CD14-positive monocyte (primary cell): ENCODE measurements around the gene MAP2K7. TPM values are rescaled to one million over a fixed set of nuclear protein-coding genes. Genes with fewer than 3 reads are reported as not detected.
A peak's percentile ranks its signal among the peaks of the same experiment; 100 is the strongest.

Source experiments
- DNase-seq, 3 donors: peaks; one replicate each; pipeline ENCODE4 v3.0.0-alpha.2; 2011 to 2022
- H2AFZ ChIP-seq: 2 replicates; pipeline ENCODE4 v1.6.0; 2012; ENCODE audit warnings: mild to moderate bottlenecking, low read depth, low read length, inconsistent platforms; ENCODE audit not compliant: insufficient read depth, poor library complexity, severe bottlenecking
- H3K27ac ChIP-seq, 2 donors: 1 replicate in 1 of 2; 2 replicates in 1 of 2; pipeline ENCODE4 v1.5.1; 2012 to 2013; ENCODE audit warnings: low read length in 2 of 2, control low read depth in 1 of 2, inconsistent platforms in 1 of 2, low read depth in 1 of 2, mild to moderate bottlenecking in 1 of 2
- H3K27me3 ChIP-seq, 2 donors: one replicate each; pipeline versions ENCODE4 v1.6.0 to v1.6.1; 2011 to 2013; ENCODE audit warnings: low read length in 2 of 2; ENCODE audit not compliant: control insufficient read depth in 2 of 2, insufficient read depth in 2 of 2
- H3K36me3 ChIP-seq, 2 donors: replicated peaks in 1 of 2; 1 replicate in 1 of 2; 2 replicates in 1 of 2; pipeline versions ENCODE4 v1.5.1 to v1.6.1; 2012 to 2013; ENCODE audit warnings: low read length in 2 of 2, control low read depth in 1 of 2, inconsistent platforms in 1 of 2, mild to moderate bottlenecking in 1 of 2; ENCODE audit not compliant: insufficient read depth in 2 of 2, control insufficient read depth in 1 of 2
- H3K4me1 ChIP-seq, 2 donors: 1 replicate in 1 of 2; 2 replicates in 1 of 2; pipeline versions ENCODE4 v1.5.1 to v1.6.1; 2012 to 2013; ENCODE audit warnings: low read length in 2 of 2, control low read depth in 1 of 2, inconsistent platforms in 1 of 2, mild to moderate bottlenecking in 1 of 2, moderate library complexity in 1 of 2; ENCODE audit not compliant: insufficient read depth in 2 of 2, control insufficient read depth in 1 of 2
- H3K4me2 ChIP-seq: replicated peaks from 2 replicates; pipeline ENCODE3; 2012; ENCODE audit warnings: low read length, moderate library complexity, mild to moderate bottlenecking; ENCODE audit not compliant: poor library complexity, severe bottlenecking; ENCODE audit errors: extremely low read depth
- H3K4me3 ChIP-seq, 3 experiments: fragments of 200-600 bp in 1 of 3; sonication (generic) in 1 of 3; replicated peaks in 1 of 3; 1 replicate in 2 of 3; 2 replicates in 1 of 3; pipeline ENCODE4 v1.5.1; 2011 to 2013; ENCODE audit warnings: low read length in 3 of 3, mild to moderate bottlenecking in 3 of 3, control low read depth in 2 of 3, low read depth in 2 of 3, inconsistent platforms in 1 of 3, moderate library complexity in 1 of 3
- H3K79me2 ChIP-seq: 2 replicates; pipeline ENCODE4 v1.6.0; 2012; ENCODE audit warnings: mild to moderate bottlenecking, control low read depth, inconsistent platforms, low read length, moderate library complexity; ENCODE audit not compliant: insufficient read depth
- H3K9ac ChIP-seq: 2 replicates; pipeline ENCODE4 v1.6.0; 2017; ENCODE audit warnings: low read length, mild to moderate bottlenecking; ENCODE audit not compliant: insufficient read depth, poor library complexity, severe bottlenecking
- H3K9me3 ChIP-seq, 2 donors: replicated peaks in 1 of 2; 1 replicate in 1 of 2; 2 replicates in 1 of 2; pipeline versions ENCODE4 v1.5.1 to v1.6.1; 2012 to 2013; ENCODE audit warnings: low read length in 2 of 2, control low read depth in 1 of 2; ENCODE audit not compliant: control insufficient read depth in 1 of 2, insufficient read depth in 1 of 2
- H4K20me1 ChIP-seq: 2 replicates; pipeline ENCODE4 v1.6.0; 2012; ENCODE audit warnings: mild to moderate bottlenecking, low read length, control low read depth, moderate library complexity; ENCODE audit not compliant: insufficient read depth
- H3K27ac Mint-ChIP-seq, 7 donors: one replicate each; pipeline ENCODE4 v1.8.0; 2020; ENCODE audit warnings: mild to moderate bottlenecking in 7 of 7, mixed read lengths in 7 of 7, moderate library complexity in 6 of 7, inconsistent platforms in 2 of 7
- H3K27me3 Mint-ChIP-seq, 3 donors: one replicate each; pipeline ENCODE4 v1.8.0; 2021 to 2022; ENCODE audit warnings: low read depth in 3 of 3, mild to moderate bottlenecking in 3 of 3, mixed read lengths in 3 of 3, moderate library complexity in 3 of 3, inconsistent platforms in 1 of 3
- H3K36me3 Mint-ChIP-seq, 2 donors: one replicate each; pipeline ENCODE4 v1.8.0; 2020; ENCODE audit warnings: mixed read lengths in 2 of 2, inconsistent platforms in 1 of 2, mild to moderate bottlenecking in 1 of 2
- H3K4me1 Mint-ChIP-seq: one replicate; pipeline ENCODE4 v1.8.0; 2020; ENCODE audit warnings: mild to moderate bottlenecking, mixed read lengths
- H3K4me3 Mint-ChIP-seq, 2 donors: one replicate each; pipeline ENCODE4 v1.8.0; 2020; ENCODE audit warnings: mild to moderate bottlenecking in 2 of 2, mixed read lengths in 2 of 2, moderate library complexity in 1 of 2
- H3K9me3 Mint-ChIP-seq, 7 donors: one replicate each; pipeline ENCODE4 v1.8.0; 2020 to 2022; ENCODE audit warnings: mixed read lengths in 7 of 7, mild to moderate bottlenecking in 6 of 7, moderate library complexity in 6 of 7, inconsistent platforms in 2 of 7
- WGBS: methylation state at CpG from one replicate; pipeline ENCODE4 v1.1.5; 2013; ENCODE audit warnings: missing lambda C conversion rate; ENCODE audit not compliant: insufficient coverage; 5-methylcytosine and 5-hydroxymethylcytosine counted together
- intact Hi-C, 2 donors: fragments of 100-400 bp; cut with micrococcal nuclease; formaldehyde crosslinking; loops; one replicate each; pipeline versions ENCODE4 v1.15.0 to v1.15.1; 2023
- polyA plus RNA-seq, 3 donors: library from polyadenylated mRNA; depleted of rRNA in 1 of 3; unstranded in 2 of 3; stranded (reverse) in 1 of 3; fragments of 300-500 nt in 2 of 3; fragments of >200 nt in 1 of 3; fragmentation: Illumina TruSeq in 2 of 3; gene quantifications; 1 replicate in 2 of 3; 2 replicates in 1 of 3; pipeline ENCODE4 v1.2.3, GENCODE V29; 2012 to 2021
- TF ChIP-seq, protein P1 (sequence below): fragments of 200-600 bp; IDR thresholded peaks from one replicate; pipeline ENCODE4 v1.8.0; 2022; ENCODE audit warnings: antibody characterized with exemption, mild to moderate bottlenecking

The MAP2K7 gene
- polyA plus RNA-seq, 3 donors, result 0.92 to 39.5 (median 1.5) TPM

DNA sequence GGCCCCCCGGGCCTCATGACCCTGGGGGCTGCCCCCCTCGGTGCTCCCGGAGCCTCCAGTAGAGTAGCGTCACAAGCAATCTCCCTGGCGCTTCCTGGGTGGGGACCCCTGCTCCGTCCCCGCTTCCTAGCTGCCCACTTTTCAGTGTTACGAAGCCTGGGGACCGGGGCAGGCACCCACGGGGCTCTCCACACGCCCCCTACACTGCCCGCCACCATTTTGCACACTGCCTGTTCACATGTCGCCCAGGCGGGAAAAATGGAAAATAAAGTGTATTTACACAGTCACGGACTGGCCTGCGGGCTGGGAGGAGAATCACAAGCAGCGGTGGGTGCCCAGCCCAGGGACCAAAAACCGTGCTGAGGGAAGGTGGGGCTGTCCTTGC lies 39.0 kb upstream of the MAP2K7 start:
- H3K4me1 Mint-ChIP-seq, result peaks cover 29% of the 10 kb centered on the region
- H3K27me3 Mint-ChIP-seq, result peaks cover 73 to 93% (median 78%) of the 10 kb centered on the region in 3 donors
- no peak for DNase-seq
- intact Hi-C loops, result loop anchor here in 1 of 2 donors (5.0 kb wide), 1 partner anchor 58 kb away; the partner anchor contains the start of gene SNAPC2
- Histone ChIP-seq H3K4me3 (no peak overlapping the region), H3K4me2 (no peak overlapping the region), H3K36me3 (no peaks in the 10 kb centered on the region), H4K20me1 (no peaks in the 10 kb centered on the region), H3K27ac (no peak overlapping the region), H3K9me3 (peaks cover 0 to 5% of the 10 kb centered on the region in 2 donors), H3K79me2 (no peaks in the 10 kb centered on the region), H3K27me3 (peaks cover 28 to 81% of the 10 kb centered on the region in 2 donors), H2AFZ (no peak overlapping the region), H3K4me1 (peaks cover 30 to 35% of the 10 kb centered on the region in 2 donors), H3K9ac (no peak overlapping the region)
- H3K27ac Mint-ChIP-seq, result no peak overlapping the region
- peaks cover 0 to 36% (median 14%) of the 10 kb centered on the region in 7 donors for H3K9me3 Mint-ChIP-seq
- TF ChIP-seq, protein P1, sequence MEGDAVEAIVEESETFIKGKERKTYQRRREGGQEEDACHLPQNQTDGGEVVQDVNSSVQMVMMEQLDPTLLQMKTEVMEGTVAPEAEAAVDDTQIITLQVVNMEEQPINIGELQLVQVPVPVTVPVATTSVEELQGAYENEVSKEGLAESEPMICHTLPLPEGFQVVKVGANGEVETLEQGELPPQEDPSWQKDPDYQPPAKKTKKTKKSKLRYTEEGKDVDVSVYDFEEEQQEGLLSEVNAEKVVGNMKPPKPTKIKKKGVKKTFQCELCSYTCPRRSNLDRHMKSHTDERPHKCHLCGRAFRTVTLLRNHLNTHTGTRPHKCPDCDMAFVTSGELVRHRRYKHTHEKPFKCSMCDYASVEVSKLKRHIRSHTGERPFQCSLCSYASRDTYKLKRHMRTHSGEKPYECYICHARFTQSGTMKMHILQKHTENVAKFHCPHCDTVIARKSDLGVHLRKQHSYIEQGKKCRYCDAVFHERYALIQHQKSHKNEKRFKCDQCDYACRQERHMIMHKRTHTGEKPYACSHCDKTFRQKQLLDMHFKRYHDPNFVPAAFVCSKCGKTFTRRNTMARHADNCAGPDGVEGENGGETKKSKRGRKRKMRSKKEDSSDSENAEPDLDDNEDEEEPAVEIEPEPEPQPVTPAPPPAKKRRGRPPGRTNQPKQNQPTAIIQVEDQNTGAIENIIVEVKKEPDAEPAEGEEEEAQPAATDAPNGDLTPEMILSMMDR, result no peak
- peaks cover 7 to 16% of the 10 kb centered on the region in 2 donors for H3K36me3 Mint-ChIP-seq
- H3K4me3 Mint-ChIP-seq, result peak overlapping the region in 1 of 2 donors; percentile 75
- WGBS, result 43% methylated on average over 13 of the region's 18 CpGs

DNA sequence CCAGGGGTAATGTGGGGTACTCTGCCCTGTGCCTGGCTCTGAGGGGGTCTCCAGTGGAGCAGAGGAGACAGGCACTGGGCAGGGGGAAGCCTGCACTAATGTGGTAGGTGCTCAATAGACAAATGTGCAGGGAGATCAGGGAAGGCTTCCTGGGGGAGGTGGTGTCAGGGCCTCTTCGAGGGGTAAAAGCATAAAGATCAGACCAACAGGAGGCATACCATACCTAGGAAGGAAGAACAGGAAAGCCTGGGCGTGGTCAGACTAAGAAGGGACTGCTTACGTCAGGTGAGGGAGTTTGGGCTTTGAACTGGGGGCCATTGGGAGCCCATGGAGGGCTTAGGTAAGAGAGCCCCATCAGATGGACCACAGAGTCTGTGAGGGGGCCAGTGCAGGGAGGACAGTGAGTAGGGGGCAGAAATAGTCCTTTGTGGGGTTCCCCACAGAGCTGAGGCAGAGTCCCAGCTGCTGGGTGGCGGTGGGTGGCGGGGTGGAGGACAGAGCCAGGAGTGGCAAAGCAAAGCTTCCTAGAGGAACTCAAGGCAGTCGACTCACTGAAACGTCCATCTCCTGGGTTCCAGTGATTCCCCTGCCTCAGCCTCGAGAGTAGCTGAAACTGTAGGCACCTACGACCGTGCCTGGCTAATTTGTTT lies 38.3 kb upstream of the MAP2K7 start:
- no peaks in the 10 kb centered on the region for H3K79me2 ChIP-seq
- Mint-ChIP-seq H3K4me1 (peaks cover 31% of the 10 kb centered on the region), H3K4me3 (peak overlapping the region; percentile 52 to 75), H3K27me3 (peaks cover 73 to 90% (median 75%) of the 10 kb centered on the region in 3 donors), H3K27ac (no peak overlapping the region), H3K36me3 (peaks cover 7 to 12% of the 10 kb centered on the region in 2 donors), H3K9me3 (peaks cover 0 to 35% (median 14%) of the 10 kb centered on the region in 7 donors)
- WGBS, result 46% methylated on average over 9 of the region's 10 CpGs
- H3K27ac ChIP-seq, result no peak overlapping the region
- H4K20me1 ChIP-seq, result no peaks in the 10 kb centered on the region
- no peak overlapping the region for H3K9ac ChIP-seq
- no peak for DNase-seq
- H3K4me1 ChIP-seq, result peaks cover 34 to 42% of the 10 kb centered on the region in 2 donors
- intact Hi-C loops, result loop anchor here in 1 of 2 donors (5.0 kb wide), 1 partner anchor 57 kb away; the partner anchor contains the start of gene SNAPC2
- no peaks in the 10 kb centered on the region for H3K36me3 ChIP-seq
- peaks cover 0 to 5% of the 10 kb centered on the region in 2 donors for H3K9me3 ChIP-seq
- no peak overlapping the region for H2AFZ ChIP-seq
- H3K27me3 ChIP-seq, result peaks cover 28 to 78% of the 10 kb centered on the region in 2 donors
- no peak overlapping the region for H3K4me3 ChIP-seq
- TF ChIP-seq, protein P1, result no peak
- H3K4me2 ChIP-seq, result no peak overlapping the region
